ENCODE measurements around the gene ATXN1.

Gene ATXN1

DNA sequence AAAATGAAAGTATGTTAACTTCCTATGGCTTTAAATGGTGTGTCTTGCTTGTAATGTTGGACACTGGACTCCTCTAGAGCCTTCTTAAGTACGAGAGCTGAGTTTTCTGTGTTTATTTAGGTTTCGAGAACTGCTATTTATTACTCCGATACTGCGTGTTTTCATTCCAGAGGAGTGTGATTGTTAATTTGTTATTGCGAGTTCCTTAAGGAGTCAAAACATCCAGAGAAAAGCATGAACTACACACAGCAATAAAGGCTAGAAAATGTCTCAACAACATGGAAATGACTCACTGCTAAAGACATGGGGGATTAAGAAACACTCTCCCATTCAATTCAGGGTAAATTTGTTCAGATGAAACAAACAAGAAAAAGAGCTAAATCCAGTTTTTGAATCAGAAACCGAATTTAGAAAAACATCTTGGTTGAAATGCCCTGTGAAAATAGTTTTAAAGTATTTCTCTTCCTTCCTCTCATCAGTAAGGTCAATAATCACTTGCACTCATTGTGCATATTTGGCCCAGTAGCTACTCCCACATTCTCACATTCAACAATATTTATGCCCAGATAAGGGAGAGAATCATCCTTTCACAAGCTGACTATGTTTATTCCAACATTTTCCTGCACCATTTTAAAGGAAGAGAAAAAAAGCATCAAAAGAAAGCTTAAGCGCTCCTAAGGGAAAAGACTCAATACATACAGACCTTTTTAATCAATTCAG lies 36.0 kb downstream of the ATXN1 start:
- peak overlapping the region; percentile 62 for H3K27ac ChIP-seq (ENCODE audit: low read length)
- H3K9me3 ChIP-seq (ENCODE audit: control insufficient read depth in 1 of 2, low read length in 2 of 2), result no peaks in the 10 kb centered on the region
- peak overlapping the region in 1 of 2 donors; percentile 5 for H3K4me3 ChIP-seq (ENCODE audit: low read depth in 1 of 2, low read length in 2 of 2)
- no peaks in the 10 kb centered on the region for H3K27me3 ChIP-seq (ENCODE audit: low read depth, low read length)
- peaks cover 14 to 23% of the 10 kb centered on the region in 2 donors for H3K4me1 ChIP-seq (ENCODE audit: control insufficient read depth in 1 of 2, insufficient read depth in 2 of 2, low read length in 2 of 2)
- no peaks in the 10 kb centered on the region for H3K36me3 ChIP-seq (ENCODE audit: control insufficient read depth in 1 of 2, insufficient read depth in 2 of 2, low read length in 2 of 2)

DNA sequence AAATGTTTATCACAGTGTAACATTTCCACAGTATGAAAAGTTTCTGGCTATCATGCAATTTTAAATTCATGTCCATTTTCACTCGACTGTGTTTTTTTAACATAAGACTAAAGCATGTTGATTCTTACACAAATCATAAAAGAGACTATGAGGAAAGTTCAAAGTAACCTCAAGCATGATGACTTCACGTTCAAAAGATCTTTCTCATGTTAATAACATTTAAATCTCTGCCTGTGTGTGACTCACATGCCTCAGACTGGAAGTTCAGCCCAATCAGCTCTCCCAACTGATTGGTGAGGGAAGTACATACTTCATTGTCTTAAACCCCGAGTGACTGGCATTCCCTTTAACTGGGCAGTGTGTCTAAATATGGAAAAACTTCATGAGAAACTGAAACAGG lies 37.4 kb downstream of the ATXN1 start:
- Histone ChIP-seq H3K36me3 (ENCODE audit: control insufficient read depth in 1 of 2, insufficient read depth in 2 of 2, low read length in 2 of 2) (no peaks in the 10 kb centered on the region), H3K9me3 (ENCODE audit: control insufficient read depth in 1 of 2, low read length in 2 of 2) (no peaks in the 10 kb centered on the region), H3K27me3 (ENCODE audit: low read depth, low read length) (no peaks in the 10 kb centered on the region), H3K27ac (ENCODE audit: low read length) (peak overlapping the region; percentile 52), H3K4me3 (ENCODE audit: low read depth in 1 of 2, low read length in 2 of 2) (no peak overlapping the region), H3K4me1 (ENCODE audit: control insufficient read depth in 1 of 2, insufficient read depth in 2 of 2, low read length in 2 of 2) (peaks cover 16 to 23% of the 10 kb centered on the region in 2 donors)

DNA sequence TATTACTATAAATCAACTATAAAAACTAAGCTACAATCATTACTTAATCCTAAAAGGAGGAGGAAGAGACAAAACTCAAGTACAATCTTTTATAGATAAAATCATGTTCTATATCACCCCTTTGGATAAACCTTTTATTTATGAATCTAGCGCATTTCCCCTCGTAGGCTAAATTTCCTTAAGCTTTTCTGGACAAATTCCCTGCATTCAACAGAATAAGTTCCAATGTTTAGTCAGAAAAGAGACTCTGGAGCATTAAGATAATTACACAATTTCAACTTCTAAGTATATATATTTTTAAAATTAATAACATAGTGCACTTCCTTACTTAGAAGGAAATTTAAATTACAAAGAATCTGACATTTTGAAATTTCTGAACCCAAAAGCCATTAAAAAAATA lies 37.9 kb downstream of the ATXN1 start:
- peaks cover 20 to 23% of the 10 kb centered on the region in 2 donors for H3K4me1 ChIP-seq (ENCODE audit: control insufficient read depth in 1 of 2, insufficient read depth in 2 of 2, low read length in 2 of 2)
- H3K27ac ChIP-seq (ENCODE audit: low read length), result peak overlapping the region; percentile 52
- no peaks in the 10 kb centered on the region for H3K27me3 ChIP-seq (ENCODE audit: low read depth, low read length)
- H3K9me3 ChIP-seq (ENCODE audit: control insufficient read depth in 1 of 2, low read length in 2 of 2), result no peaks in the 10 kb centered on the region
- H3K4me3 ChIP-seq (ENCODE audit: low read depth in 1 of 2, low read length in 2 of 2), result no peak overlapping the region
- no peaks in the 10 kb centered on the region for H3K36me3 ChIP-seq (ENCODE audit: control insufficient read depth in 1 of 2, insufficient read depth in 2 of 2, low read length in 2 of 2)

DNA sequence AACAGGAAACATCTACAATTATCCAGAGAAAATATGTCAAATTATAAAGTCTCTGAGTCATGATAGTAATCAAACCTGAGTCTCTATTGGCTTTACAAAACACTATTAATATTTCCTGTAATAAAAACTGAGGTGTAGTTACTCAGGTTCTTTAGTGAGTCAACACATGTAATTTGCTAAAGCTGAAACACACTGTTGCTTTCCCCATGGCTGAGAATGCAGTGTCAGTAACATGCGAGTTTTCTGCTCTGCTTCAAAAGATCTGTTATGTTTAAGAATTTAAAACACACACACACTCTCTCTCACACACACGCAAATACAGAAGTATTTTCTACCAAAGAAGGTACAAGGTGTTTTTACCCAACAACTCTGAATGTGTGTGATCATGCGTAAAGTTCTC lies 38.6 kb downstream of the ATXN1 start:
- peaks cover 23 to 27% of the 10 kb centered on the region in 2 donors for H3K4me1 ChIP-seq (ENCODE audit: control insufficient read depth in 1 of 2, insufficient read depth in 2 of 2, low read length in 2 of 2)
- H3K36me3 ChIP-seq (ENCODE audit: control insufficient read depth in 1 of 2, insufficient read depth in 2 of 2, low read length in 2 of 2), result no peaks in the 10 kb centered on the region
- no peaks in the 10 kb centered on the region for H3K27me3 ChIP-seq (ENCODE audit: low read depth, low read length)
- H3K9me3 ChIP-seq (ENCODE audit: control insufficient read depth in 1 of 2, low read length in 2 of 2), result no peaks in the 10 kb centered on the region
- H3K27ac ChIP-seq (ENCODE audit: low read length), result no peak overlapping the region
- H3K4me3 ChIP-seq (ENCODE audit: low read depth in 1 of 2, low read length in 2 of 2), result no peak overlapping the region

DNA sequence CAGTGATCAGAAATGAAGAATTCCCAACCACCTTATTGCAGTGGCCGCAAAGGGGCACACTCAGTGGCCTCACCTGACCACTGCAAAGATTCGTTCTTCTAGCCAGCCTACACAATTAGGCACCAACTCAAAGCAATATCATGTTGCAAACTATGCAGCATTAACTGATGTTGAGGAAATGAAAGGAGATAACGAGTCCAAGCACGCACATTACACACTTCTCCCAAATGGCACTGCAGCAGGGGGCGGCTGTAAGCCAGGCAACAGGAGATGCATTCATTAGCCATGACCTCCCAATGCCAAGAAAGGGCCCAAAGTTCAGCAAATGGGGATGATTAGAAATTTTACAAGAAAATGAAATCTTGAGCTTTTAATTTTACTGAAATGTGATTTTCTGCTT lies 39.3 kb downstream of the ATXN1 start:
- H3K4me1 ChIP-seq (ENCODE audit: control insufficient read depth in 1 of 2, insufficient read depth in 2 of 2, low read length in 2 of 2), result peaks cover 23 to 27% of the 10 kb centered on the region in 2 donors
- no peak overlapping the region for H3K4me3 ChIP-seq (ENCODE audit: low read depth in 1 of 2, low read length in 2 of 2)
- H3K36me3 ChIP-seq (ENCODE audit: control insufficient read depth in 1 of 2, insufficient read depth in 2 of 2, low read length in 2 of 2), result no peaks in the 10 kb centered on the region
- no peaks in the 10 kb centered on the region for H3K9me3 ChIP-seq (ENCODE audit: control insufficient read depth in 1 of 2, low read length in 2 of 2)
- H3K27me3 ChIP-seq (ENCODE audit: low read depth, low read length), result no peaks in the 10 kb centered on the region
- no peak overlapping the region for H3K27ac ChIP-seq (ENCODE audit: low read length)

DNA sequence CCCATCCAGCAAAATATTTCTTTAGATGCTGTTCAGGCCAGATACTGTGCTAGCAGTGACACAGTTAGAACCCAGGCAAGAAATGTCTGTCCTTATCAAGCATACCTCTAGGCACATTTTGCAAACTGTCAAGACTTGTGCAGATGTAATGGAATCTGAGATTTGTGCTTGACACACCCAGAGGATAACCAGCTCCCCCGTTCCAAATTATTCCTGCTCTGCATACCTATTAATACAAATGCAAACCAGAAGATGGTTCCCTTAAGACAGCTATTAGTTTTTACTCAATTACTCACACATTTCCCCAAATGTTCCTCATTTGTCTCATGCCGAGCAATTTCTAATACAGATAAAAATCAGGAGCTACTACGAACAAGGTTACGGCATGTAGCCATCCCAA lies 40.4 kb downstream of the ATXN1 start:
- Histone ChIP-seq H3K27ac (ENCODE audit: low read length) (no peak overlapping the region), H3K4me3 (ENCODE audit: low read depth in 1 of 2, low read length in 2 of 2) (no peak overlapping the region), H3K9me3 (ENCODE audit: control insufficient read depth in 1 of 2, low read length in 2 of 2) (no peaks in the 10 kb centered on the region), H3K4me1 (ENCODE audit: control insufficient read depth in 1 of 2, insufficient read depth in 2 of 2, low read length in 2 of 2) (peaks cover 22 to 27% of the 10 kb centered on the region in 2 donors), H3K36me3 (ENCODE audit: control insufficient read depth in 1 of 2, insufficient read depth in 2 of 2, low read length in 2 of 2) (no peaks in the 10 kb centered on the region), H3K27me3 (ENCODE audit: low read depth, low read length) (no peaks in the 10 kb centered on the region)

DNA sequence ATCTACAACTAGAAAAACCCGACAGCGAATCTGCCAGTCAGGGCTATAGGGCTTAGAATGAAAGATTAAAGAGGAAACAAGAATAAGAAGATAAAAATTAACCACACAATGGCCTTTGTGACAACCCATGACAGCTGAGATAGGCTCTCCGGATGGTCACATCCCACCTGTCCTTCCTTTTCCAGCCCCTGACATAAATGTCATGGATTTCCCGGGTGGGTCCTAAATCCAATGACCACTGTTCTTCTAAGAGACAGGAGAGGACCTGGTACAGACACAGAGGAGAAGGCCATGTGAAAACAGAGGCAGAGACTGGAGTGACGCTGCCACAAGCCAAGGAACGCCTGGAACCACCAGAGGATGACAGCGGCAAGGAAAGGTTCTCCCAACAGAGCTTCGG lies 41.8 kb downstream of the ATXN1 start:
- H3K9me3 ChIP-seq (ENCODE audit: control insufficient read depth in 1 of 2, low read length in 2 of 2), result no peaks in the 10 kb centered on the region
- no peaks in the 10 kb centered on the region for H3K27me3 ChIP-seq (ENCODE audit: low read depth, low read length)
- H3K4me1 ChIP-seq (ENCODE audit: control insufficient read depth in 1 of 2, insufficient read depth in 2 of 2, low read length in 2 of 2), result peaks cover 15 to 17% of the 10 kb centered on the region in 2 donors
- H3K27ac ChIP-seq (ENCODE audit: low read length), result no peak overlapping the region
- no peak overlapping the region for H3K4me3 ChIP-seq (ENCODE audit: low read depth in 1 of 2, low read length in 2 of 2)
- H3K36me3 ChIP-seq (ENCODE audit: control insufficient read depth in 1 of 2, insufficient read depth in 2 of 2, low read length in 2 of 2), result no peaks in the 10 kb centered on the region

DNA sequence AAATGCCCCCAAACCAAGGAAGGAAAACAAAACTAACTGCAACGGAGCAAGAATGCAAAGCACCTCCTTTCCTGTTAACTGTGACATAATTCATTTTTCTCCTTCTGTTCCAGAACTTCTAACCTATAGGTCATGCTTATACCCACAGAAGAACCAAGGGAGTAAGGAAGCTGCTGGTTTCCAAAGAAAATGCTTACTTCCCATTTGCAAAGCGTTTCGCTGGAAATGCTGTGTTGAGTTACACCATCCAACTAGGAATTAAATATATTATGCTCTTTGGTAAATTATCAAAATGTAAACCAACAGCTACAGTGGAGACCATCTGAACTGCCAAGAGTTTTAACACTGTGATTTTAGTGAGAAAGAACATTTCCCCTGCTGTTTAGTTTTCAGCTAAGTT lies 42.9 kb downstream of the ATXN1 start:
- H3K4me1 ChIP-seq (ENCODE audit: control insufficient read depth in 1 of 2, insufficient read depth in 2 of 2, low read length in 2 of 2), result peaks cover 8 to 18% of the 10 kb centered on the region in 2 donors
- H3K27me3 ChIP-seq (ENCODE audit: low read depth, low read length), result no peaks in the 10 kb centered on the region
- H3K36me3 ChIP-seq (ENCODE audit: control insufficient read depth in 1 of 2, insufficient read depth in 2 of 2, low read length in 2 of 2), result no peaks in the 10 kb centered on the region
- H3K9me3 ChIP-seq (ENCODE audit: control insufficient read depth in 1 of 2, low read length in 2 of 2), result no peaks in the 10 kb centered on the region
- no peak overlapping the region for H3K4me3 ChIP-seq (ENCODE audit: low read depth in 1 of 2, low read length in 2 of 2)
- no peak overlapping the region for H3K27ac ChIP-seq (ENCODE audit: low read length)

DNA sequence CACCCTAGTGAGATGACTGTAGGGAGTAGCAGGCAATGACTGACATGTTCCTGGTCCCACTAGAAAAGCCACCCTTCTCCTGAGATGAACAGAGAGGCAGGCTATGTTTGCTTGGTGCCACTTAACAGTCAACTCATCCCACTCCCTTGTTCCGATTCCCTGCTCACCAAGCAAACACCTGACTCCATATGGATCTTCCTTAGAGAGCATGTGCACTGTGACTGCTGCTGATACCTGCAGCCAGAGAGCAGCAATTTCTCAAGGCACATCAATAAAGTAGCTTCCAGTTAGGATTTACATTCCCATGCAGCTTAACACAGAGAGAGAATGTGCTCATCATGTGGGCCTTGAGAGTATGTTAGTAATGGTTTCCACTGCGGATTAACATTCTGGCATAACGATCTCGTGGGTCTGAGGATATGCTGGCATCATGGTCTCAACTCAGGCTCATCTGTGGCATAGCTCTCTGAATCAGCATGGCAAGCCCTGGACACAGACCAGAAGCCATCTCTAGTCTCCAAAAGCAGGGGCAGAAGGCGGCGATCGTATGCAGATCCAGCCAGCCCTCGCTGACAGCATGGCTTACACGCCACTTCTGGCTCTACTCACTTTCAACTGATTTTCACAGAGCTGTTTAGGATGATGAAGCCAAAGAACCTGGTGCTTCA lies 43.9 kb downstream of the ATXN1 start:
- Histone ChIP-seq H3K9me3 (ENCODE audit: control insufficient read depth in 1 of 2, low read length in 2 of 2) (no peaks in the 10 kb centered on the region), H3K27me3 (ENCODE audit: low read depth, low read length) (no peaks in the 10 kb centered on the region), H3K27ac (ENCODE audit: low read length) (no peak overlapping the region), H3K36me3 (ENCODE audit: control insufficient read depth in 1 of 2, insufficient read depth in 2 of 2, low read length in 2 of 2) (no peaks in the 10 kb centered on the region), H3K4me3 (ENCODE audit: low read depth in 1 of 2, low read length in 2 of 2) (no peak overlapping the region), H3K4me1 (ENCODE audit: control insufficient read depth in 1 of 2, insufficient read depth in 2 of 2, low read length in 2 of 2) (peaks cover 16 to 23% of the 10 kb centered on the region in 2 donors)

DNA sequence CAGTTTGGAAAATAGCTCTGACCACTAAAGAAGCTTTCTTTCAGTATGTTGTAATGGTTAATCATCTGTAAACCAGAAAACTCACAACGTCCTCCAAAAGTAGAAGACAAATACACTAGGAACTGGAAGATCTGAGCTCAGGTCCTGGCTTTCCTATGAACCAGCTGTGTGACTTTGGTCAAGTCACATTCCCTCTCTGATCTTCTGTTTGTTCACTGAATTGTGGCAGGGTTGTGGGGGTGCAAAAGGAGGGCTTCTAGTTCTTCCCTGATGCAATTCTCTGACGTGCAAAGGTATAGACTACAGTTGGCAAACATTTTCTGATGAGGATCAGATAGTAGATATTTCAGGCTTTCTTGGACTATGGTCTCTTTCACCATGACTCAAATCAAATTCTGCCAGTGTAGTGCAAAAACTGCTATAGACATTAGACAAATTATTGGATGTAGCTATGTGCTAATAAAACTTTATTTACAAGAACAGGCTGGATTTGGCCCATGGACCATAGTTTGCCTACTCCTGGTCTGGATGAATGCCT lies 44.9 kb downstream of the ATXN1 start:
- H3K4me3 ChIP-seq (ENCODE audit: low read depth in 1 of 2, low read length in 2 of 2), result no peak overlapping the region
- no peak overlapping the region for H3K27ac ChIP-seq (ENCODE audit: low read length)
- no peaks in the 10 kb centered on the region for H3K36me3 ChIP-seq (ENCODE audit: control insufficient read depth in 1 of 2, insufficient read depth in 2 of 2, low read length in 2 of 2)
- H3K4me1 ChIP-seq (ENCODE audit: control insufficient read depth in 1 of 2, insufficient read depth in 2 of 2, low read length in 2 of 2), result peaks cover 11 to 29% of the 10 kb centered on the region in 2 donors
- H3K9me3 ChIP-seq (ENCODE audit: control insufficient read depth in 1 of 2, low read length in 2 of 2), result no peaks in the 10 kb centered on the region
- H3K27me3 ChIP-seq (ENCODE audit: low read depth, low read length), result no peaks in the 10 kb centered on the region

DNA sequence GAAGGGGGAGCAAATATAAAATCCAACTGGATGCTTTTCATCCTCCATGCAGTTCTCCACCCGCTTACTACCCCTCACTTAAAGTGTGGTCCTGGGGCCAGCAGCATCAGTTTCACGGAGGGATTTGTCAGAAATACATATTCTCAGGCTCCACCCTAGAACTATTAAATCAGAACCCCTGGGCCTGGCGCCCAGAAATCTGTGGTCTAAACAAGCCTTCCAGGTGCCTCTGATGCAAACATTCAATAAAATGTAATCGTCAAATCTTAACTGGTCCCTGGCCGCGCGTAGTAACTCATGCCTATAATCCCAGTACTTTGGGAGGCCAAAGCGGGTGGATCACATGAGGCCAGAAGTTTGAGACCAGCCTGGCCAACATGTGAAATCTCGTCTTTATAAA lies 47.7 kb downstream of the ATXN1 start:
- Histone ChIP-seq H3K4me3 (ENCODE audit: low read depth in 1 of 2, low read length in 2 of 2) (no peak overlapping the region), H3K36me3 (ENCODE audit: control insufficient read depth in 1 of 2, insufficient read depth in 2 of 2, low read length in 2 of 2) (no peaks in the 10 kb centered on the region), H3K27me3 (ENCODE audit: low read depth, low read length) (no peaks in the 10 kb centered on the region), H3K4me1 (ENCODE audit: control insufficient read depth in 1 of 2, insufficient read depth in 2 of 2, low read length in 2 of 2) (peaks cover 11 to 25% of the 10 kb centered on the region in 2 donors), H3K27ac (ENCODE audit: low read length) (peak overlapping the region; percentile 92), H3K9me3 (ENCODE audit: control insufficient read depth in 1 of 2, low read length in 2 of 2) (no peaks in the 10 kb centered on the region)

Data from muscle layer of duodenum (tissue), 2 donors.